ENCODE data around the gene MRPL58. TPM values are rescaled to one million over a fixed set of nuclear protein-coding genes. Genes with fewer than 3 reads are reported as not detected.

The MRPL58 gene
- total RNA-seq, 1 experiment from 2014 or later = 107 TPM

Other genes with a start within 250 kb of the MRPL58 start
- gene NAT9, start 236.3 kb upstream of the MRPL58 start, total RNA-seq (2014; rRNA removed; shearing (Covaris generic)) = 25.3 and 35.8 TPM in 2 replicates
- gene GRIN2C, start 152.8 kb upstream of the MRPL58 start, total RNA-seq (2014; rRNA removed; shearing (Covaris generic)) = 0.12 TPM in 1 of 2 replicates, not detected in the other
- 22.1 and 30.0 TPM in 2 replicates for gene FDXR, start 139.7 kb upstream of the MRPL58 start, total RNA-seq (2014; rRNA removed; shearing (Covaris generic))
- gene FADS6, start 119.0 kb upstream of the MRPL58 start, total RNA-seq (2014; rRNA removed; shearing (Covaris generic)) = not detected in 2 replicates
- gene USH1G, start 89.4 kb upstream of the MRPL58 start, total RNA-seq (2014; rRNA removed; shearing (Covaris generic)) = 0.54 TPM in 1 of 2 replicates, not detected in the other
- gene OTOP2, start 88.4 kb upstream of the MRPL58 start, total RNA-seq (2014; rRNA removed; shearing (Covaris generic)) = not detected in 2 replicates
- gene OTOP3, start 76.8 kb upstream of the MRPL58 start, total RNA-seq (2014; rRNA removed; shearing (Covaris generic)) = not detected in 2 replicates
- 0.15 TPM in 1 of 2 replicates, not detected in the other for gene HID1, start 39.9 kb upstream of the MRPL58 start, total RNA-seq (2014; rRNA removed; shearing (Covaris generic))
- 3.3 and 5.8 TPM in 2 replicates for gene CDR2L, start 25.0 kb upstream of the MRPL58 start, total RNA-seq (2014; rRNA removed; shearing (Covaris generic))
- 595 and 655 TPM in 2 replicates for gene ATP5PD, start 34.3 kb downstream of the MRPL58 start, total RNA-seq (2014; rRNA removed; shearing (Covaris generic))
- gene KCTD2, start 34.6 kb downstream of the MRPL58 start, total RNA-seq (2014; rRNA removed; shearing (Covaris generic)) = 14.3 and 16.5 TPM in 2 replicates
- gene SLC16A5, start 75.3 kb downstream of the MRPL58 start, total RNA-seq (2014; rRNA removed; shearing (Covaris generic)) = not detected in 2 replicates
- 4.0 and 5.2 TPM in 2 replicates for gene ARMC7, start 97.3 kb downstream of the MRPL58 start, total RNA-seq (2014; rRNA removed; shearing (Covaris generic))
- gene NT5C, start 119.1 kb downstream of the MRPL58 start, total RNA-seq (2014; rRNA removed; shearing (Covaris generic)) = 122 and 134 TPM in 2 replicates
- 324 and 466 TPM in 2 replicates for gene JPT1, start 141.8 kb downstream of the MRPL58 start, total RNA-seq (2014; rRNA removed; shearing (Covaris generic))
- gene SUMO2, start 170.3 kb downstream of the MRPL58 start, total RNA-seq (2014; rRNA removed; shearing (Covaris generic)) = 160 and 193 TPM in 2 replicates
- gene NUP85, start 193.0 kb downstream of the MRPL58 start, total RNA-seq (2014; rRNA removed; shearing (Covaris generic)) = 59.3 and 71.5 TPM in 2 replicates
- 12.7 and 22.2 TPM in 2 replicates for gene GGA3, start 248.9 kb downstream of the MRPL58 start, total RNA-seq (2014; rRNA removed; shearing (Covaris generic))
- 112 and 116 TPM in 2 replicates for gene MRPS7, start 249.2 kb downstream of the MRPL58 start, total RNA-seq (2014; rRNA removed; shearing (Covaris generic))